ENCODE results near the gene IFT122.
"Not testable (repeated sequence)": the region's sequence is repeated elsewhere in the genome, so short reads cannot be mapped to it uniquely, and the experiment has no call there.

IFT122 gene

DNA sequence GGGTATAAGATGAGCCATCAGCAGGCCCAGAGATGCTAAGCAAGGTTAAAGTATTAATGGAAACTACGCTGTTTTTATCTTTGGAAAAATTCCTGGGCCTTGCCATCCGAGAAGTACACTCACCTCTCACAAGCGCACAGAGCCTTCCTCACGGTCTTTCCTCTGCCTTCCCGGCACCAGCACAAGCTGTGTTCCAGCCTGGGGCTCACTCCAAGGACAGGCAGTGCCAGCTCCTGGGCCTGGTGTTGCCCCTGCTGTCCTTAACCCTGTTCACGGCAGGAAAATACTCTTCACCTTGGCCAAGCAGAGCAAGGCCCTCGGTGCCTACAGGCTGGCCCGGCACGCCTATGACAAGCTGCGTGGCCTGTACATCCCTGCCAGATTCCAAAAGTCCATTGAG lies 74.1 kb downstream of the IFT122 start:
- no peak overlapping the region for H3K4me3 ChIP-seq (ENCODE audit: low read depth, low read length)
- no CpG with 5 or more reads among the region's 10 CpGs for WGBS (ENCODE audit: extremely low coverage, insufficient coverage, insufficient read length)

DNA sequence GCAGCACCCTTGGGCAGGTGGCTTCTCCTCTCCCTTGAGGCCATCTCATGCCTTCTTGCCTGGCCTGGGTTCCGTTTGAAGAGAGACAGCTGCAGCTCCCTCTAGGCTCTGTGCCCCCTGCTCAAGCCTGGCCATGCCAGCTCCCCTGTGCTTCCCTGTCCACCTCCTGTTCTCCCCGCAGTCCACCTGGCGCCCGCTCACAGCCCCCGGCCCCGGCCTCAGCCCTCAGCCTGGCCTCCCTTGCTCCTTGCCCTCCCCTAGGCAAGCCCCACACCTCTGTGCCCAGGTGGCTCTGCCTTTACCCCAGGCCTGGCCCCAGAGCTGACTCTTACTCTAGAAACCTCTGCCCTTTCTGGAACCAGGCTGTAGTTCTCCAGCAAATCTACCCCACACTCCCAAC lies 74.5 kb downstream of the IFT122 start:
- H3K27me3 ChIP-seq (ENCODE audit: insufficient read depth, low read length) = no peaks in the 10 kb centered on the region
- no peak overlapping the region for H3K4me2 ChIP-seq (ENCODE audit: low read length)
- peaks cover 2% of the 10 kb centered on the region for H3K9me3 ChIP-seq (ENCODE audit: insufficient read depth, low read depth, low read length)
- H3K4ac ChIP-seq (ENCODE audit: low read depth, low read length) = no peak overlapping the region
- no peaks in the 10 kb centered on the region for H3K79me1 ChIP-seq (ENCODE audit: low read length)
- H3K27ac ChIP-seq (ENCODE audit: low read depth, low read length) = no peak overlapping the region
- DNase-seq = no peak
- no peak overlapping the region for H2BK5ac ChIP-seq (ENCODE audit: low read depth, low read length, poor library complexity)
- no peak overlapping the region for H3K14ac ChIP-seq (ENCODE audit: low read length)
- H3K4me3 ChIP-seq (ENCODE audit: low read depth, low read length) = no peak overlapping the region
- H2BK12ac ChIP-seq (ENCODE audit: low read length) = no peak overlapping the region
- no peak overlapping the region for H4K8ac ChIP-seq (ENCODE audit: low read depth, low read length)
- H3K4me1 ChIP-seq (ENCODE audit: control insufficient read depth in 1 of 2, insufficient read depth in 2 of 2, low read length in 2 of 2) = peaks cover 0 to 3% of the 10 kb centered on the region in 2 experiments
- no peak overlapping the region for H3K9ac ChIP-seq (ENCODE audit: low read length)
- WGBS (ENCODE audit: extremely low coverage, insufficient coverage, insufficient read length) = no CpG with 5 or more reads among the region's 6 CpGs
- H2AFZ ChIP-seq (ENCODE audit: insufficient read depth, low read length, poor library complexity) = no peak overlapping the region
- H3K18ac ChIP-seq (ENCODE audit: low read length) = no peak overlapping the region
- H2BK120ac ChIP-seq (ENCODE audit: insufficient read depth, low read length, poor library complexity) = no peak overlapping the region
- H3K23ac ChIP-seq (ENCODE audit: low read length) = no peak overlapping the region
- H3K79me2 ChIP-seq (ENCODE audit: control insufficient read depth, insufficient read depth, low read length, poor library complexity) = no peaks in the 10 kb centered on the region
- H4K91ac ChIP-seq (ENCODE audit: low read depth, low read length) = no peak overlapping the region
- H2AK5ac ChIP-seq (ENCODE audit: low read length) = no peak overlapping the region
- H4K12ac ChIP-seq (ENCODE audit: low read depth, low read length) = no peak overlapping the region
- peaks cover 32 to 47% of the 10 kb centered on the region in 2 experiments for H3K36me3 ChIP-seq (ENCODE audit: control insufficient read depth in 1 of 2, insufficient read depth in 2 of 2, low read length in 2 of 2)

More for the DNA sequence above, 74.1 kb downstream of the IFT122 start:
- no peak overlapping the region for H2AFZ ChIP-seq (ENCODE audit: insufficient read depth, low read length, poor library complexity)
- no peak overlapping the region for H3K14ac ChIP-seq (ENCODE audit: low read length)
- H3K4ac ChIP-seq (ENCODE audit: low read depth, low read length) = no peak overlapping the region
- no peak overlapping the region for H2AK5ac ChIP-seq (ENCODE audit: low read length)
- no peak for DNase-seq
- H2BK12ac ChIP-seq (ENCODE audit: low read length) = no peak overlapping the region
- no peak overlapping the region for H3K9ac ChIP-seq (ENCODE audit: low read length)
- no peak overlapping the region for H4K12ac ChIP-seq (ENCODE audit: low read depth, low read length)
- H3K27ac ChIP-seq (ENCODE audit: low read depth, low read length) = no peak overlapping the region
- H2BK5ac ChIP-seq (ENCODE audit: low read depth, low read length, poor library complexity) = no peak overlapping the region
- no peaks in the 10 kb centered on the region for H3K79me2 ChIP-seq (ENCODE audit: control insufficient read depth, insufficient read depth, low read length, poor library complexity)
- peaks cover 32 to 44% of the 10 kb centered on the region in 2 experiments for H3K36me3 ChIP-seq (ENCODE audit: control insufficient read depth in 1 of 2, insufficient read depth in 2 of 2, low read length in 2 of 2)
- no peaks in the 10 kb centered on the region for H3K27me3 ChIP-seq (ENCODE audit: insufficient read depth, low read length)
- H3K4me2 ChIP-seq (ENCODE audit: low read length) = no peak overlapping the region
- H3K18ac ChIP-seq (ENCODE audit: low read length) = no peak overlapping the region
- no peak overlapping the region for H4K8ac ChIP-seq (ENCODE audit: low read depth, low read length)
- H3K9me3 ChIP-seq (ENCODE audit: insufficient read depth, low read depth, low read length) = peaks cover 2% of the 10 kb centered on the region
- H3K4me1 ChIP-seq (ENCODE audit: control insufficient read depth in 1 of 2, insufficient read depth in 2 of 2, low read length in 2 of 2) = peaks cover 0 to 3% of the 10 kb centered on the region in 2 experiments
- no peaks in the 10 kb centered on the region for H3K79me1 ChIP-seq (ENCODE audit: low read length)
- no peak overlapping the region for H4K91ac ChIP-seq (ENCODE audit: low read depth, low read length)
- no peak overlapping the region for H2BK120ac ChIP-seq (ENCODE audit: insufficient read depth, low read length, poor library complexity)
- no peak overlapping the region for H3K23ac ChIP-seq (ENCODE audit: low read length)

DNA sequence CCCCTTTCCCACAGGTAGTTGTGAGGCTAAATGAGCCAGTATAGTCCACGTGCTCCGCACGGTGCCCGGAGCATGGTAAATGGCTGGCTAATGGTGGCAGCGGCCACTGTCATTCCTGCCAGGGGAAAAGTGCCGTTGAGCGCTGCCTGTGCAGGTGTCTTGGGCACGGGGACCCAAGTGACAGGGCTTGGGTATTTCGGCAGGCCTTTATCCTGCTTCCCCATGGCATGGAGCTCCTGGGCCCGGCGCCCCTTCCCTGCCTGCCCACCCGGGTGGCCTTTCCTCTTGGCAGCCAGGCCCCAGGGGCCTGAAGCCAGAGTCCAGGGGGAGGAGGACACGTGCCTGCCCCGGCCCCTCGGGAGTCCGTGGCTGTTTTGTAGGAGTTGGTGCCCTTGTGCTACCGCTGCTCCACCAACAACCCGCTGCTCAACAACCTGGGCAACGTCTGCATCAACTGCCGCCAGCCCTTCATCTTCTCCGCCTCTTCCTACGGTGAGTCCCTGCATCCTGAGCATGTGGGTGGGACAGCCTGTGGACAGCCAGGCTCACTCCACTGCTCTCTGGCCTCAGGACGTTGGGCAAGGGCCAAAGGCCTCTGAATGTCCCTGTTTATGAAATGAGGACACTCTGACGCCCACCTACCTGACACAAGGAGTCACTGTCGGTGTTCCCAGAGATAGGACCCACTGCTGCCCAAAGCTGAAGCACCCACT lies 75.2 kb downstream of the IFT122 start:
- H3K4me3 ChIP-seq (ENCODE audit: low read depth, low read length); H2BK120ac ChIP-seq (ENCODE audit: insufficient read depth, low read length, poor library complexity); H3K27me3 ChIP-seq (ENCODE audit: insufficient read depth, low read length); H4K8ac ChIP-seq (ENCODE audit: low read depth, low read length); H4K91ac ChIP-seq (ENCODE audit: low read depth, low read length); H3K4me1 ChIP-seq (ENCODE audit: control insufficient read depth in 1 of 2, insufficient read depth in 2 of 2, low read length in 2 of 2); H3K23ac ChIP-seq (ENCODE audit: low read length); H3K14ac ChIP-seq (ENCODE audit: low read length); DNase-seq; H3K18ac ChIP-seq (ENCODE audit: low read length); H3K79me1 ChIP-seq (ENCODE audit: low read length); H4K12ac ChIP-seq (ENCODE audit: low read depth, low read length); H3K79me2 ChIP-seq (ENCODE audit: control insufficient read depth, insufficient read depth, low read length, poor library complexity); H2AK5ac ChIP-seq (ENCODE audit: low read length); H2BK5ac ChIP-seq (ENCODE audit: low read depth, low read length, poor library complexity); H3K9me3 ChIP-seq (ENCODE audit: insufficient read depth, low read depth, low read length); H3K4me2 ChIP-seq (ENCODE audit: low read length); H3K27ac ChIP-seq (ENCODE audit: low read depth, low read length); H3K9ac ChIP-seq (ENCODE audit: low read length); H2BK12ac ChIP-seq (ENCODE audit: low read length); H2AFZ ChIP-seq (ENCODE audit: insufficient read depth, low read length, poor library complexity); H3K4ac ChIP-seq (ENCODE audit: low read depth, low read length): not testable (repeated sequence)
- WGBS (ENCODE audit: extremely low coverage, insufficient coverage, insufficient read length) = no CpG with 5 or more reads among the region's 25 CpGs
- H3K36me3 ChIP-seq (ENCODE audit: control insufficient read depth in 1 of 2, insufficient read depth in 2 of 2, low read length in 2 of 2) = peaks cover 32 to 45% of the 10 kb centered on the region in 2 experiments

DNA sequence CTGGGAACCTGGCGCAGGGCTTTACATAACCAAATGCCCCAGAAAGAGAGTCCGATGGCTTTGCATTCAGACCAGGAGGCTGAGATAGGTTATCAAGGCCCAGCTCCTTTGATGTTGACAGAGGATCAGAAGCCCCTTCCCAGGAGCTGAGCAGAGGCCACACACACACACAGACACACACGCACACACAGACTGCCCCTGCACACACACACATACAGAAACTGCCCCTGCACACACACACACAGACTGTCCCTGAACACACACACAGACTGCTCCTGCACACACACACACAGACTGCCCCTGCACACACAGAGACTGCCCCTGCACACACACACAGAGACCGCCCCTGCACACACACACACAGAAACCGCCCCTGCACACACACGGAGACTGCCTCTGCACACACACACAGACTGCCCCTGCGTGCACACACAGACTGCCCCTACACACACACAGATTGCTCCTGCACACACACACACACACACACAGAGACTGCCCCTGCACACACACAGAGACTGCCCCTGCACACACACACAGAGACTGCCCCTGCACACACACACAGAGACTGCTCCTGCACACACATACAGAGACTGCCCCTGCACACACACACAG lies 75.9 kb downstream of the IFT122 start:
- H2AFZ ChIP-seq (ENCODE audit: insufficient read depth, low read length, poor library complexity); H2BK12ac ChIP-seq (ENCODE audit: low read length); H3K79me2 ChIP-seq (ENCODE audit: control insufficient read depth, insufficient read depth, low read length, poor library complexity); H3K4me2 ChIP-seq (ENCODE audit: low read length); H4K91ac ChIP-seq (ENCODE audit: low read depth, low read length); H2BK5ac ChIP-seq (ENCODE audit: low read depth, low read length, poor library complexity); H3K14ac ChIP-seq (ENCODE audit: low read length); H3K27ac ChIP-seq (ENCODE audit: low read depth, low read length); DNase-seq; H3K27me3 ChIP-seq (ENCODE audit: insufficient read depth, low read length); H3K18ac ChIP-seq (ENCODE audit: low read length); H3K4me1 ChIP-seq (ENCODE audit: control insufficient read depth in 1 of 2, insufficient read depth in 2 of 2, low read length in 2 of 2); H3K4ac ChIP-seq (ENCODE audit: low read depth, low read length); H4K12ac ChIP-seq (ENCODE audit: low read depth, low read length); H3K23ac ChIP-seq (ENCODE audit: low read length); H3K79me1 ChIP-seq (ENCODE audit: low read length); H2AK5ac ChIP-seq (ENCODE audit: low read length); H4K8ac ChIP-seq (ENCODE audit: low read depth, low read length); H3K9ac ChIP-seq (ENCODE audit: low read length); H2BK120ac ChIP-seq (ENCODE audit: insufficient read depth, low read length, poor library complexity); H3K9me3 ChIP-seq (ENCODE audit: insufficient read depth, low read depth, low read length): not testable (repeated sequence)
- Histone ChIP-seq H3K4me3 (ENCODE audit: low read depth, low read length) (peak overlapping the region; percentile 27), H3K36me3 (ENCODE audit: control insufficient read depth in 1 of 2, insufficient read depth in 2 of 2, low read length in 2 of 2) (peaks cover 30 to 45% of the 10 kb centered on the region in 2 experiments)
- no CpG with 5 or more reads among the region's 7 CpGs for WGBS (ENCODE audit: extremely low coverage, insufficient coverage, insufficient read length)

Measured in trophoblast cell (in vitro differentiated cells and primary cell).